Putamen (tissue), 1 donor: ENCODE measurements around the gene SIK3.

Source experiments
- DNase-seq: peaks from one replicate; pipeline ENCODE4 v3.0.0-alpha.2; 2016; ENCODE audit warnings: low spot score

The SIK3 gene

GRCh38 chr11:117009905-117010605, 88.2 kb downstream of the SIK3 start:
- no peak for DNase-seq

GRCh38 chr11:117005758-117006157, 92.5 kb downstream of the SIK3 start:
- no peak for DNase-seq

- peak; percentile 68 for DNase-seq
Measured at GRCh38 chr11:117002639-117003299, 95.5 kb downstream of the SIK3 start.

GRCh38 chr11:117000014-117000737, 98.1 kb downstream of the SIK3 start:
- no peak for DNase-seq

GRCh38 chr11:116997071-116997470, 101.2 kb downstream of the SIK3 start:
- no peak for DNase-seq

GRCh38 chr11:116994195-116994594, 104.0 kb downstream of the SIK3 start:
- DNase-seq = no peak

GRCh38 chr11:116993599-116993998, 104.6 kb downstream of the SIK3 start:
- no peak for DNase-seq

- no peak for DNase-seq
Measured at GRCh38 chr11:116991491-116991890, 106.7 kb downstream of the SIK3 start.

GRCh38 chr11:116990811-116991210, 107.4 kb downstream of the SIK3 start:
- DNase-seq = no peak

- DNase-seq = no peak
Measured at GRCh38 chr11:116990061-116990473, 108.2 kb downstream of the SIK3 start.

- DNase-seq = no peak
Measured at GRCh38 chr11:116989184-116989583, 109.0 kb downstream of the SIK3 start.

GRCh38 chr11:116986521-116987105, 111.6 kb downstream of the SIK3 start:
- no peak for DNase-seq

- no peak for DNase-seq
Measured at GRCh38 chr11:116984589-116984988, 113.6 kb downstream of the SIK3 start.

- no peak for DNase-seq
Measured at GRCh38 chr11:116984186-116984585, 114.0 kb downstream of the SIK3 start.

GRCh38 chr11:116981266-116981885, 116.9 kb downstream of the SIK3 start:
- no peak for DNase-seq

- DNase-seq = no peak
Measured at GRCh38 chr11:116980136-116980793, 118.0 kb downstream of the SIK3 start.

GRCh38 chr11:116976941-116977570, 121.2 kb downstream of the SIK3 start:
- DNase-seq = no peak

GRCh38 chr11:116975661-116976060, 122.6 kb downstream of the SIK3 start:
- DNase-seq = no peak

- DNase-seq = no peak
Measured at GRCh38 chr11:116973270-116973669, 125.0 kb downstream of the SIK3 start.

GRCh38 chr11:116972691-116973090, 125.5 kb downstream of the SIK3 start:
- DNase-seq = no peak
